CD4-positive, CD25-positive, alpha-beta regulatory T cell (primary cell): ENCODE measurements around the gene SHKBP1. TPM values are rescaled to one million over a fixed set of nuclear protein-coding genes. Genes with fewer than 3 reads are reported as not detected.

Source experiments
- ATAC-seq, 2 donors: fragments of 150-1000 bp; cut with Tn5 transposase; one replicate each; pipeline ENCODE4 v1.10.0; 2021; ENCODE audit warnings: low read depth in 2 of 2, moderate number of reproducible peaks in 2 of 2, moderate library complexity in 1 of 2
- DNase-seq, 3 donors: peaks; one replicate each; pipeline versions ENCODE4 v3.0.0 to v3.0.0-alpha.2; 2012 to 2022; ENCODE audit warnings: mixed read lengths in 1 of 3
- H3K27ac ChIP-seq: one replicate; pipeline ENCODE4 v1.7.0; 2013; ENCODE audit warnings: mild to moderate bottlenecking, low read length; ENCODE audit not compliant: insufficient read depth, poor library complexity, severe bottlenecking
- H3K27me3 ChIP-seq: one replicate; pipeline ENCODE4 v1.7.0; 2013; ENCODE audit warnings: low read length; ENCODE audit not compliant: control insufficient read depth, insufficient read depth
- H3K36me3 ChIP-seq: one replicate; pipeline ENCODE4 v1.7.0; 2013; ENCODE audit warnings: mild to moderate bottlenecking, low read length, moderate library complexity; ENCODE audit not compliant: control insufficient read depth, insufficient read depth
- H3K4me1 ChIP-seq: 2 replicates; pipeline ENCODE4 v1.7.0; 2013; ENCODE audit warnings: mild to moderate bottlenecking, low read length; ENCODE audit not compliant: insufficient read depth, control insufficient read depth, poor library complexity, severe bottlenecking
- H3K4me3 ChIP-seq: one replicate; pipeline ENCODE4 v1.7.0; 2013; ENCODE audit warnings: low read depth, mild to moderate bottlenecking, low read length, moderate library complexity
- H3K9me3 ChIP-seq, 2 experiments: 1 replicate in 1 of 2; 2 replicates in 1 of 2; pipeline ENCODE4 v1.7.0; 2013; ENCODE audit warnings: low read length in 2 of 2, mild to moderate bottlenecking in 1 of 2, moderate library complexity in 1 of 2; ENCODE audit not compliant: control insufficient read depth in 2 of 2
- H3K27ac Mint-ChIP-seq, 3 donors: one replicate each; pipeline ENCODE4 v1.8.0; 2020 to 2022; ENCODE audit warnings: mild to moderate bottlenecking in 3 of 3, mixed read lengths in 3 of 3, moderate library complexity in 2 of 3
- H3K27me3 Mint-ChIP-seq: one replicate; pipeline ENCODE4 v1.8.0; 2022; ENCODE audit warnings: mild to moderate bottlenecking, mixed read lengths
- H3K36me3 Mint-ChIP-seq: one replicate; pipeline ENCODE4 v1.8.0; 2020; ENCODE audit warnings: mixed read lengths
- H3K4me1 Mint-ChIP-seq, 4 donors: one replicate each; pipeline ENCODE4 v1.8.0; 2020 to 2022; ENCODE audit warnings: mixed read lengths in 4 of 4, mild to moderate bottlenecking in 1 of 4
- H3K4me3 Mint-ChIP-seq, 4 donors: one replicate each; pipeline ENCODE4 v1.8.0; 2020 to 2022; ENCODE audit warnings: mild to moderate bottlenecking in 4 of 4, mixed read lengths in 4 of 4, moderate library complexity in 3 of 4
- H3K9me3 Mint-ChIP-seq, 7 donors: one replicate each; pipeline ENCODE4 v1.8.0; 2020 to 2022; ENCODE audit warnings: mixed read lengths in 7 of 7, mild to moderate bottlenecking in 3 of 7, moderate library complexity in 2 of 7
- polyA plus RNA-seq, 4 donors: library from polyadenylated mRNA; unstranded; fragments of 300-500 nt; fragmentation: Illumina TruSeq; gene quantifications; one replicate each; pipeline ENCODE4 v1.2.3, GENCODE V29; 2021
- total RNA-seq: library from RNA; stranded (reverse); gene quantifications from one replicate; pipeline ENCODE4 v1.2.3, GENCODE V29; 2022

Gene SHKBP1
- total and polyA plus RNA-seq, 5 donors from 2014 or later = 120 to 195 (median 165) TPM

DNA sequence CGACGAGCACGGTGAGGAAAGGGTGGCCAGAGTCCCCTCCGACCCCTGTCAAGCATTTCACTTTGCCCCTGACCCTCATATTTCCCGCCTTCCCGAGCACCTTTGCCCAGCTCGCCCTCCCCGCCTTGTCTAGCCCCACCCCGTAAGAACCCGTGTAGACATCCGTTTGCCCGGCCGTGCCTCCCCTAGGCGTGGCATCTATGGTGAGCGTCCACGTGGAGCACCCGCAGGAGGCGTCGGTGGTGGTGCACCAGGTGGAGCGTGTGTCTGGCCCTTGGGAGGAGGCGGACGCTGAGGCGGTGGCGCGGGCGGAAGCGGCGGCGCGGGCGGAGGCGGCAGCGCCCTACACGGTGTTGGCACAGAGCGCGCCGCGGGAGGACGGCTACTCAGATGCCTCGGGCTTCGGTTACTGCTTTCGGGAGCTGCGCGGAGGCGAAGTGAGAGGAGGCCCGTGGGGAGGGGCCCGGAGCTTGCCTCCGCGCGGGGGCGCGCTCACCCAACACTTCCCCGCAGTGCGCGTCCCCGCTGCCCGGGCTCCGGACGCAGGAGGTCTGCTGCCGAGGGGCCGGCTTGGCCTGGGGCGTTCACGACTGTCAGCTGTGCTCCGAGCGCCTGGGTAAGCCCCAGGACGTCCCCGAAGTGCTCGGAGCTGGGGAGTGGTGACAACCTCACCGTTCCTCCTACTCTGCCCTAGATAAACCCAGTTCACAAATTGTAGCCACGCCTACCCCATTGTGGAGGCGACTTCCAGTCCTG lies 28.7 kb downstream of the SHKBP1 start:
- peak overlapping the region; percentile 89 to 96 (median 92) for H3K27ac Mint-ChIP-seq
- Histone ChIP-seq H3K27me3 (peaks cover 4% of the 10 kb centered on the region), H3K9me3 (no peaks in the 10 kb centered on the region), H3K27ac (peak overlapping the region; percentile 78), H3K4me1 (peaks cover 82% of the 10 kb centered on the region), H3K4me3 (peak overlapping the region; percentile 77), H3K36me3 (no peaks in the 10 kb centered on the region)
- H3K36me3 Mint-ChIP-seq = no peaks in the 10 kb centered on the region
- DNase-seq = peak; percentile 81 to 97 (median 84)
- H3K4me3 Mint-ChIP-seq = peak overlapping the region; percentile 89 to 95 (median 90)
- peak; percentile 51 to 57 for ATAC-seq
- H3K27me3 Mint-ChIP-seq = peaks cover 23% of the 10 kb centered on the region
- H3K9me3 Mint-ChIP-seq = peaks cover 0 to 2% (median 0%) of the 10 kb centered on the region in 7 donors
- H3K4me1 Mint-ChIP-seq = peaks cover 9 to 84% (median 37%) of the 10 kb centered on the region in 4 donors

DNA sequence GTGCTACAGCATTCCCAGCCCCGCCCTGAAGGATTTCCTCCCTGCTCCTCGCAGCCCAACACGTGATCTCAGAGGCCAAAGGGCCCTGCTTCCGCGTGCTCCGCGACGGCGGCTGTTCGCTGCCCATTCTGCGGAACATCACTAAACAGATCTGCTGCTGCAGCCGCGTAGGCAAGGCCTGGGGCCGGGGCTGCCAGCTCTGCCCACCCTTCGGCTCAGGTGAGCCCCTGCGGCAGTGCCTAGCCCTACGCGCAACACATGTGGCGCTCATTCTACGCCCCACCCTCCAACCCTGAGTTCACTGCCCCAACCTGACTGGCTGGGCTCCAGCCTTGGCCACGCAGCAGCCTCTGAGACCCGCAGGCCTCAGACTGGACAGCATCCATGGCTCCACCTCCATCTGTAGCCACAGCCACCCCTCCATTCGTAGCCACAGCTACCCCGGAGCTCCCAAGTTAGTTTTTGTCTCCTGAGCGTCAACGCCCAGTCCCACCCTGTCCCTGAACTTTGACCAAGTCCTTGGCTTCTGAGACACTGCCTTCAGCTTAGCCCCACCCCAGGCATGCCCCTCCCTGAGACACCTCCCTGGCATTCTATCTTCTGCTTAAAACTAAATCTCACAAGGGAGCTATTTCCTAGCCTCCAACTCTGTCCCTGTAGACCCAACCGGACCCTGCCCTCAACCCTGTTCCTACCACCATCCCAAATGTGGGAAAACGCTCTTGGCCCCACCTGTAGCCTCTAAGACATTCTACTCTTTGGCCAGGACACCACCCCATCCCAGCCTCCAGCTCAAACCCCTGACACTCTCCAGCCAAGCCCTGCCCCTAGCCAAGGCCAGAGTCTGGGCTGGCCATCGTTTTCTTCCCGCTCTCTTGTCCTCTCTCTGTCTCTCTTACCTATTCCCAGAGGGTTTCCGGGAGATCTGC lies 30.9 kb downstream of the SHKBP1 start:
- Histone ChIP-seq H3K4me3 (no peak overlapping the region), H3K36me3 (no peaks in the 10 kb centered on the region), H3K27me3 (no peaks in the 10 kb centered on the region), H3K27ac (no peak overlapping the region), H3K9me3 (no peaks in the 10 kb centered on the region), H3K4me1 (peaks cover 71% of the 10 kb centered on the region)
- peak overlapping the region; percentile 55 to 91 (median 76) for H3K4me3 Mint-ChIP-seq
- H3K9me3 Mint-ChIP-seq = no peaks in the 10 kb centered on the region
- H3K4me1 Mint-ChIP-seq = peaks cover 9 to 87% (median 37%) of the 10 kb centered on the region in 4 donors
- DNase-seq (no peak), ATAC-seq (no peak)
- no peaks in the 10 kb centered on the region for H3K36me3 Mint-ChIP-seq
- H3K27ac Mint-ChIP-seq = peak overlapping the region in 2 of 3 donors; percentile 8 to 93
- peaks cover 13% of the 10 kb centered on the region for H3K27me3 Mint-ChIP-seq

DNA sequence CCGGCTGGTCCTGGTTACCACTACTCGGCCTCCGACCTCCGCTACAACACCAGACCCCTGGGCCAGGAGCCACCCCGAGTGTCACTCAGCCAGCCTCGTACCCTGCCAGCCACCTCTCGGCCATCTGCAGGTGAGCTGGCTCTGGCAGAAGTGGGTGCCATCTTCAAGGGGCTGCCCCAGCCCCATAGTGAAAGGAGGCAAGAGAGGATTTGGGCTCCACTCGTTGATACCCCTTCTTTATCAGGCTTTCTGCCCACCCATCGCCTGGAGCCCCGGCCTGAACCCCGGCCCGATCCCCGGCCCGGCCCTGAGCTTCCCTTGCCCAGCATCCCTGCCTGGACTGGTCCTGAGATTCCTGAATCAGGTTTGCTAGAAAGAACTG lies 31.6 kb downstream of the SHKBP1 start:
- no peak for DNase-seq
- H3K27me3 Mint-ChIP-seq = peaks cover 11% of the 10 kb centered on the region
- H3K9me3 Mint-ChIP-seq = no peaks in the 10 kb centered on the region
- no peak for ATAC-seq
- H3K36me3 Mint-ChIP-seq = no peaks in the 10 kb centered on the region
- H3K36me3 ChIP-seq = no peaks in the 10 kb centered on the region
- H3K27ac ChIP-seq = no peak overlapping the region
- peaks cover 9 to 86% (median 32%) of the 10 kb centered on the region in 4 donors for H3K4me1 Mint-ChIP-seq
- peak overlapping the region; percentile 55 to 91 (median 76) for H3K4me3 Mint-ChIP-seq
- no peaks in the 10 kb centered on the region for H3K9me3 ChIP-seq
- no peaks in the 10 kb centered on the region for H3K27me3 ChIP-seq
- H3K4me1 ChIP-seq = peaks cover 69% of the 10 kb centered on the region
- no peak overlapping the region for H3K4me3 ChIP-seq
- peak overlapping the region in 2 of 3 donors; percentile 14 to 93 for H3K27ac Mint-ChIP-seq

DNA sequence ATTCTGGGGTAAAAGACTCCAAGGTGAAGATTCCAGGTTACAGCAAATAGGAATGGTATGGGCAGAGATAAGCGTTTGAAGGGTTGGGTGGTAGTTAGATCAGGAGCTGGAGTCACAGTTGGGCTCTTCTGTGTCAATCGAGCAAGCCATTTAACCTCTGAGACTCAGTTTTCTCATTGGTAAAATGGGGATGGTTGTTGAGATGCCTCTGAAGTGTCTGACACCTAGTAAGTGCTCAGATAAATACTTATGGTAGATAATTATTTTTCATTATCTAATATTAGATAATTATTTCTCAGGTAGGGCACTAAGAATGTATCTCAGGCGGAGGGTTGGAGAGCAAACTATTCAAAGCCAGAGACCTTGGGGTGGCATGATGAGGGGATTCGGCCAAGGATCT lies 32.3 kb downstream of the SHKBP1 start:
- DNase-seq (no peak), ATAC-seq (no peak)
- H3K36me3 ChIP-seq = no peaks in the 10 kb centered on the region
- Mint-ChIP-seq H3K4me3 (peak overlapping the region; percentile 53 to 89 (median 88)), H3K4me1 (peaks cover 7 to 84% (median 32%) of the 10 kb centered on the region in 4 donors), H3K27me3 (peaks cover 3% of the 10 kb centered on the region), H3K9me3 (no peaks in the 10 kb centered on the region), H3K36me3 (no peaks in the 10 kb centered on the region), H3K27ac (peak overlapping the region; percentile 93 to 98 (median 94))
- no peaks in the 10 kb centered on the region for H3K27me3 ChIP-seq
- peak overlapping the region; percentile 37 for H3K4me3 ChIP-seq
- peak overlapping the region; percentile 85 for H3K27ac ChIP-seq
- no peaks in the 10 kb centered on the region for H3K9me3 ChIP-seq
- peaks cover 68% of the 10 kb centered on the region for H3K4me1 ChIP-seq

DNA sequence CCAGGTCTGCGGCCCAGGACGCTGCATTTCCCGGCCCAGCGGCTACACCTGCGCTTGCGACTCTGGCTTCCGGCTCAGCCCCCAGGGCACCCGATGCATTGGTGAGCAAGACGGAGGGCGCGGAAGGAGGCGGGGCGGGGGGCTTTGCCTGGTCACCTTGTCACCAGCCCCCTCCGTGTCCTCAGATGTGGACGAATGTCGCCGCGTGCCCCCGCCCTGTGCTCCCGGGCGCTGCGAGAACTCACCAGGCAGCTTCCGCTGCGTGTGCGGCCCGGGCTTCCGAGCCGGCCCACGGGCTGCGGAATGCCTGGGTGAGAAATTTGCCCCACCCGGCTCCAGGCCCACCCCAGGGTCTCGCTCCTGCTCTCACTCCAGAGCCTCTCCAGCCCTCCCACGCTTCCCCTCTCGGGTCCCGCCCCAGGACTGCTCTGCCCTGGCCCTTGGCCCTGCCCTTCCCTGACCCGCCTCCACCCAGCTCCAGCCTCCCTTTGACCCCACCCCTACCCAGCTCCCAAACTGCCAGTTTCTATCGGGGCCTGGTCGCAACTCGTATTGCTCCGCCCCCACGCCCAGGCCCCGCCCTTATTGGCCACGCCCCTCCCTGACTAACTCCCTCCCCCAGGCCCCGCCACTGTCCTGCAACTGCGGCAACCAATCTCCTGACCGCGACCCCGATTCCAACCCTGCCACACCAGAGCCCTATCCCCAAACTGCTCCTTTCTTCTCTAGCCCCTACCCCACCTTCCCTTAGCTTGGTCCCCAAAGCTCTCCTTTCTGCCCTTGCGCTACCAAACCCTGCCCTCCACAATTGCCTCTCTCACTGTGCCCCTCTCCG lies 33.1 kb downstream of the SHKBP1 start:
- Histone ChIP-seq H3K4me3 (peak overlapping the region; percentile 37), H3K9me3 (no peaks in the 10 kb centered on the region), H3K36me3 (no peaks in the 10 kb centered on the region), H3K4me1 (peaks cover 67% of the 10 kb centered on the region), H3K27ac (peak overlapping the region; percentile 85), H3K27me3 (no peaks in the 10 kb centered on the region)
- Mint-ChIP-seq H3K9me3 (no peaks in the 10 kb centered on the region), H3K4me3 (peak overlapping the region; percentile 53 to 89 (median 88)), H3K36me3 (no peaks in the 10 kb centered on the region), H3K27me3 (no peaks in the 10 kb centered on the region), H3K27ac (peak overlapping the region; percentile 93 to 97 (median 94)), H3K4me1 (peaks cover 6 to 81% (median 28%) of the 10 kb centered on the region in 4 donors)
- peak; percentile 80 to 92 (median 85) for DNase-seq
- ATAC-seq = peak; percentile 21 to 41

DNA sequence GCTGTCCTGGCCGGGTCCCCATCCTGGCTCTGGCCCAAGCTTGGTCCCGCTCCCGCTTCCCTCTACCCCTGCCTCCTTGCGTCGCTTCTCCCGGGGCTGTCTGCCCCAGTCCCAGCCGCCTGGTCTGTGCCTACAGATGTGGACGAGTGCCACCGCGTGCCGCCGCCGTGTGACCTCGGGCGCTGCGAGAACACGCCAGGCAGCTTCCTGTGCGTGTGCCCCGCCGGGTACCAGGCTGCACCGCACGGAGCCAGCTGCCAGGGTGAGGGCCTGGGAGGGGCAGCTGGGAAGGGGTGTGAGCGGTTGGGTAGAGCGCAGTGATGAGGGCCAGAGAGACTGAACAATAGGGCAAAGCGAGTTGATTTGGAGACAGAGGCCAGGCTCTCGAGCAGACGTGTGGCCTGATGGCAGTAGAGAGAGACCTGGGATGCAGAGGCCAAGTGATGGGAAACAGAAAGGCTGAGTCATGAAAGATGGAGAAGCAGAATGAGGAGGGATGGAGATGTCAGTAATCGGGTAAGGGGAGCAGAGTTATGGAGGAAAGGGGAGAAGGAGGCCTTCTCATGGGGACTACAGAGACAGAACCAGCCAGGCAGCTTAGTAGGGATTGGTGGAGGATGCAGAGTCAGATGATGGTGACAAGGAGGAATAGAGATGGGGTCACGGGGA lies 33.9 kb downstream of the SHKBP1 start:
- Histone ChIP-seq H3K9me3 (no peaks in the 10 kb centered on the region), H3K4me1 (peaks cover 61% of the 10 kb centered on the region), H3K4me3 (peak overlapping the region; percentile 26), H3K27me3 (no peaks in the 10 kb centered on the region), H3K36me3 (no peaks in the 10 kb centered on the region), H3K27ac (peak overlapping the region; percentile 85)
- Mint-ChIP-seq H3K4me1 (peaks cover 12 to 82% (median 29%) of the 10 kb centered on the region in 4 donors), H3K36me3 (no peaks in the 10 kb centered on the region), H3K27ac (peak overlapping the region; percentile 93 to 97 (median 94)), H3K9me3 (no peaks in the 10 kb centered on the region), H3K4me3 (peak overlapping the region; percentile 53 to 88 (median 85)), H3K27me3 (no peaks in the 10 kb centered on the region)
- ATAC-seq (peak; percentile 26 to 32), DNase-seq (peak; percentile 60 to 89 (median 79))
